Spleen (tissue), 11 donors: Measurements from ENCODE around the gene MLLT10. TPM values are rescaled to one million over a fixed set of nuclear protein-coding genes. Genes with fewer than 3 reads are reported as not detected.
"Not testable (repeated sequence)": the region's sequence is repeated elsewhere in the genome, so short reads cannot be mapped to it uniquely, and the experiment has no call there.

Experiments
- DNase-seq: peaks from one replicate; pipeline ENCODE4 v3.0.0-alpha.2; 2020
- H3K27ac ChIP-seq, 8 donors: fragments of 200-600 bp; sonication (generic) in 7 of 8; 1 replicate in 4 of 8; 2 replicates in 4 of 8; pipeline versions ENCODE4 v1.5.0 to v1.8.0; 2016 to 2021; ENCODE audit warnings: inconsistent platforms in 4 of 8, mild to moderate bottlenecking in 4 of 8, moderate library complexity in 1 of 8
- H3K27me3 ChIP-seq, 7 donors: fragments of 200-600 bp; sonication (generic) in 6 of 7; replicated peaks in 1 of 7; 1 replicate in 4 of 7; 2 replicates in 3 of 7; pipeline versions ENCODE4 v1.5.0 to v1.8.0; 2016 to 2021; ENCODE audit warnings: inconsistent platforms in 3 of 7, mild to moderate bottlenecking in 1 of 7
- H3K36me3 ChIP-seq, 6 donors: fragments of 200-600 bp; sonication (generic) in 5 of 6; 1 replicate in 4 of 6; 2 replicates in 2 of 6; pipeline versions ENCODE4 v1.5.0 to v1.8.0; 2016 to 2021; ENCODE audit warnings: inconsistent platforms in 2 of 6
- H3K4me1 ChIP-seq, 6 donors: fragments of 200-600 bp; sonication (generic) in 5 of 6; 1 replicate in 3 of 6; 2 replicates in 3 of 6; pipeline versions ENCODE4 v1.5.0 to v1.8.0; 2016 to 2021; ENCODE audit warnings: inconsistent platforms in 3 of 6
- H3K4me3 ChIP-seq, 8 donors: fragments of 200-600 bp; sonication (generic) in 7 of 8; 1 replicate in 4 of 8; 2 replicates in 4 of 8; pipeline versions ENCODE4 v1.5.0 to v1.8.0; 2016 to 2021; ENCODE audit warnings: inconsistent platforms in 4 of 8, mild to moderate bottlenecking in 4 of 8, moderate library complexity in 2 of 8
- H3K9me3 ChIP-seq, 8 donors: fragments of 200-600 bp; sonication (generic) in 7 of 8; 1 replicate in 4 of 8; 2 replicates in 4 of 8; pipeline versions ENCODE4 v1.5.0 to v1.8.0; 2016 to 2021; ENCODE audit warnings: inconsistent platforms in 4 of 8
- POLR2A ChIP-seq, 3 donors: fragments of 450-650 bp; IDR thresholded peaks; one replicate each; pipeline ENCODE4 v1.5.1; 2017; ENCODE audit warnings: antibody characterized with exemption in 3 of 3, mild to moderate bottlenecking in 1 of 3
- POLR2AphosphoS5 ChIP-seq, 3 donors: sonication (generic); formaldehyde crosslinking; IDR thresholded peaks; one replicate each; pipeline ENCODE4 v1.5.1; 2017; ENCODE audit warnings: antibody characterized with exemption in 3 of 3
- WGBS, 5 donors: extraction: QIAGEN DNeasy Blood & Tissue Kit in 3 of 5; methylation state at CpG; one replicate each; pipeline versions ENCODE4 v1.1.5 to v1.1.7; 2013 to 2018; 5-methylcytosine and 5-hydroxymethylcytosine counted together
- intact Hi-C: fragments of 100-400 bp; cut with DNase I; formaldehyde crosslinking; loops from one replicate; pipeline ENCODE4 v1.15.0; 2023; ENCODE audit warnings: low total_unique reads
- polyA plus RNA-seq, 3 donors: library from polyadenylated mRNA; stranded (reverse); fragments of 200-250 nt; gene quantifications; one replicate each; pipeline ENCODE4 v1.2.1, GENCODE V29; 2013
- total RNA-seq, 7 donors: library from RNA; depleted of rRNA in 3 of 7; stranded (reverse); fragments of >200 nt in 3 of 7; fragmentation: NEBNext Ultra II Directional in 4 of 7; extraction: Animal tissue kit (Norgen Biotek cat#: 25700) in 4 of 7; gene quantifications; one replicate each; pipeline versions ENCODE4 v1.1.0 to v1.2.1, GENCODE V29; 2016 to 2021
- TF ChIP-seq, protein P1 (sequence below), 11 experiments: fragments of 200-600 bp in 7 of 11; fragments of 450-650 bp in 4 of 11; sonication (generic) in 4 of 11; IDR thresholded peaks in 8 of 11; conservative IDR thresholded peaks in 3 of 11; 1 replicate in 7 of 11; 2 replicates in 4 of 11; pipeline versions ENCODE4 v1.4.0 to v1.8.0; 2016 to 2021; ENCODE audit warnings: antibody characterized with exemption in 11 of 11, inconsistent platforms in 4 of 11, mild to moderate bottlenecking in 1 of 11
- donor health status: healthy with polysubstance abuse.
- donor health status: DM: no; HTN: no; CAD: no; lungs with moderate emphysema.
- donor health status: DM: no; HTN: no; CAD: no.
- donor health status: Bipolar disorder and iron deficiency.
- donor health status: healthy.
- donor health status: DM: no; HTN: no; CAD: no.
- donor health status: DM: yes; HTN: yes; CAD: no.

The MLLT10 gene
- total and polyA plus RNA-seq, 10 donors = 9.5 to 58.1 (median 43.0) TPM

DNA sequence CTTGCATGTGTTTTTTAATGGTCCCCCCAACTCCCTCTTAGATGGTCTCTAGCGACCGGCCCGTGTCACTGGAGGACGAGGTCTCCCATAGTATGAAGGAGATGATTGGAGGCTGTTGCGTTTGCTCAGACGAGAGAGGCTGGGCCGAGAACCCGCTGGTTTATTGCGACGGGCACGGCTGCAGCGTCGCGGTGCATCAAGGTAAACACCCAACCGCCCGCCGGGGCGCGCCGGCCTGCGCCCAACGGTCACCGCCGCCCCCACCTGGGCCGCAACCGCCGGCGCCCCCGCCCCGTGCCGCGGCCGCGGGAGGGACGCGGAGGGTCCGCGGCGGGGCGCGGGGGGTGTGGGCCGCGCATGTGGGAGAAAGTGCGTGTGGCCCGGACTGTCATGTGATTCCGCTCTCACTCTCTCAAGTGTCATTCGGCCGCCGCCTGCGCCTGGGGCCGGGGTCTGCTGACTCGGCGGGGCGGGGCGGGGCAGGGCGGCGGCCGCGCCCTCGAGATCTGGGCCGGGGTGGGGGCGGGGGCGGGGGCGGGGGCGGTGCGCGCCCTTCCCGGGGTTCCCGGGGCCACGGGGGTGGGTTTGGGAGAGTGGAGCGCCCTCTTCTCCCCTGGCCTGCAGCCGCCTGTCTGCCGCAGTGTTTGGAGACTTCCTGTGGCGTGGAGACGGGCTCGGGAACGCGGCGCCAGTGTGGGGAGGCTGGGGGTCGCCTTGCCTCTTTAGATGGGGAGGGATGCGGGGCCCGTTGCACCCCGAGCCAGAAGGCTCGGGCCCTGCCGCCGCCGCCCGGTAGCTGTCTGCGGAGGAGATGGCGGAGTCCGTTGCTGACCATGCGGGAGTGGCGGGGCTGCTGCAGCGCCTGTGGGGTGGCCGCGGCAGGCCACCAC, 817 bp downstream of the MLLT10 start:
- Histone ChIP-seq H3K27ac (peak overlapping the region; percentile 93 to 97 (median 96)), H3K9me3 (no peaks in the 10 kb centered on the region), H3K4me3 (peak overlapping the region; percentile 64 to 90 (median 76)), H3K27me3 (no peaks in the 10 kb centered on the region), H3K4me1 (peaks cover 10 to 43% (median 26%) of the 10 kb centered on the region in 6 donors), H3K36me3 (peaks cover 0 to 36% (median 16%) of the 10 kb centered on the region in 6 donors)
- DNase-seq = peak; percentile 92
- 1 to 6% (median 3%) methylated on average over 35 to 96 of the region's 96 CpGs for WGBS, 5 donors
- TF ChIP-seq, protein P1, sequence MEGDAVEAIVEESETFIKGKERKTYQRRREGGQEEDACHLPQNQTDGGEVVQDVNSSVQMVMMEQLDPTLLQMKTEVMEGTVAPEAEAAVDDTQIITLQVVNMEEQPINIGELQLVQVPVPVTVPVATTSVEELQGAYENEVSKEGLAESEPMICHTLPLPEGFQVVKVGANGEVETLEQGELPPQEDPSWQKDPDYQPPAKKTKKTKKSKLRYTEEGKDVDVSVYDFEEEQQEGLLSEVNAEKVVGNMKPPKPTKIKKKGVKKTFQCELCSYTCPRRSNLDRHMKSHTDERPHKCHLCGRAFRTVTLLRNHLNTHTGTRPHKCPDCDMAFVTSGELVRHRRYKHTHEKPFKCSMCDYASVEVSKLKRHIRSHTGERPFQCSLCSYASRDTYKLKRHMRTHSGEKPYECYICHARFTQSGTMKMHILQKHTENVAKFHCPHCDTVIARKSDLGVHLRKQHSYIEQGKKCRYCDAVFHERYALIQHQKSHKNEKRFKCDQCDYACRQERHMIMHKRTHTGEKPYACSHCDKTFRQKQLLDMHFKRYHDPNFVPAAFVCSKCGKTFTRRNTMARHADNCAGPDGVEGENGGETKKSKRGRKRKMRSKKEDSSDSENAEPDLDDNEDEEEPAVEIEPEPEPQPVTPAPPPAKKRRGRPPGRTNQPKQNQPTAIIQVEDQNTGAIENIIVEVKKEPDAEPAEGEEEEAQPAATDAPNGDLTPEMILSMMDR (IDR thresholded peaks at IDR 0.05 in 8 of 11, conservative IDR thresholded peaks at IDR 0.05 in 3 of 11) = no peak
- TF ChIP-seq POLR2AphosphoS5 (IDR thresholded peaks at IDR 0.05) (peak in 2 of 3 donors; percentile 13 to 37), POLR2A (IDR thresholded peaks at IDR 0.05) (no peak)
- intact Hi-C loops = no loop called here

DNA sequence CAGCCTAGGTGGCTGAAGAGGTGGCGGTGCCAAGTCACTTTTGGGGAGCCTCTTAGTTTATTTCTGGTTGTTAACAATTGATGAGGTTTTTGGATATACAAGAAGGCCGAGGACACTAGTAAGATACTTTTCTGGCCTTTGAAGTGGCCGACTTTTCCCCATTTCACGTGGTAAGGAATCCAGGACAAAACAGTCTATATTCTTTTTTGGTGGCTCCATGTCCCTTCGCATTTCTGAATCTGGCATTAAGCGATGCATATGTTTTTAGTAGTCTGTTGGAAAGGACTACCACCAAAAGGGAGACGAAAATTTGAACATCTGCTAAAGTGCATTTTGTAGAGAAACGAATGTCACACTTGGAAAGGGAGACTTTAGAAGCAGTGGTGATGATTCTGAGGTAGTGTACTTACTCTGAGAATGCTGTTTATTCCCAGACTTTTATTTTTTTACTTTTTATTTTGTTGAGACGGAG, 1.5 kb downstream of the MLLT10 start:
- H3K9me3 ChIP-seq = no peaks in the 10 kb centered on the region
- TF ChIP-seq, protein P1 (IDR thresholded peaks at IDR 0.05 in 8 of 11, conservative IDR thresholded peaks at IDR 0.05 in 3 of 11) = no peak
- TF ChIP-seq POLR2AphosphoS5 (IDR thresholded peaks at IDR 0.05) (no peak), POLR2A (IDR thresholded peaks at IDR 0.05) (no peak)
- H3K36me3 ChIP-seq = peaks cover 0 to 42% (median 23%) of the 10 kb centered on the region in 6 donors
- intact Hi-C loops = no loop called here
- H3K4me1 ChIP-seq = peaks cover 10 to 43% (median 26%) of the 10 kb centered on the region in 6 donors
- no peaks in the 10 kb centered on the region for H3K27me3 ChIP-seq
- H3K27ac ChIP-seq = peak overlapping the region; percentile 54 to 97 (median 94)
- H3K4me3 ChIP-seq = peak overlapping the region; percentile 64 to 90 (median 76)
- DNase-seq = no peak
- WGBS, 5 donors = 37 to 53% (median 51%) methylated on average over 9 of the region's 9 CpGs

DNA sequence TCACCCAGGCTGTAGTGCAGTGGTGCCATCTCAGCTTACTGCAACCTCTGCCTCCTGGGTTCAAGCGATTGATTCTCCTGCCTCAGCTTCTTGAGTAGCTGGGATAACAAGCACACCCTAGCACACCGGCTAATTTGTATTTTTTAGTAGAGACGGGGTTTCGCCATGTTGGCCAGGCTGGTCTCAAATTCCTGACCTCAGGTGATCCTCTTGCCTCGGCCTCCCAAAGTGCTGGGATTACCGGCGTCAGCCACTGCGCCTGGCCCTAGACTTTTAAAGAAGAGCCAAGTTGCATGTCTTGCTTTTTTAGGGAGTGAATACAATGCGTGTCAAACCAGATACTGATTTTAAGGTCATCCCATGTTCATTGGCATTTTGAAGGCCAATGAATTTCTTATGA, 1.9 kb downstream of the MLLT10 start:
- H3K9me3 ChIP-seq, DNase-seq, H3K27me3 ChIP-seq, intact Hi-C loops: not testable (repeated sequence)
- H3K4me3 ChIP-seq = peak overlapping the region in 1 of 8 donors; percentile 80
- 92 to 96% (median 94%) methylated on average over 9 of the region's 9 CpGs for WGBS, 5 donors
- peaks cover 0 to 47% (median 27%) of the 10 kb centered on the region in 6 donors for H3K36me3 ChIP-seq
- H3K4me1 ChIP-seq = peaks cover 10 to 43% (median 26%) of the 10 kb centered on the region in 6 donors
- H3K27ac ChIP-seq = peak overlapping the region in 2 of 8 donors; percentile 93 to 95

GRCh38 chr10:21536874-21537273, 2.8 kb downstream of the MLLT10 start:
- WGBS, 5 donors = 92 to 100% (median 97%) methylated on average over 3 of the region's 3 CpGs
- H3K4me3 ChIP-seq = no peak overlapping the region
- intact Hi-C loops = no loop called here
- H3K9me3 ChIP-seq = no peaks in the 10 kb centered on the region
- H3K27ac ChIP-seq = no peak overlapping the region
- no peaks in the 10 kb centered on the region for H3K27me3 ChIP-seq
- TF ChIP-seq, protein P1 (IDR thresholded peaks at IDR 0.05 in 8 of 11, conservative IDR thresholded peaks at IDR 0.05 in 3 of 11) = no peak
- no peak for TF ChIP-seq POLR2AphosphoS5 (IDR thresholded peaks at IDR 0.05)
- TF ChIP-seq POLR2A (IDR thresholded peaks at IDR 0.05) = no peak
- peaks cover 10 to 41% (median 26%) of the 10 kb centered on the region in 6 donors for H3K4me1 ChIP-seq
- no peak for DNase-seq
- H3K36me3 ChIP-seq = peaks cover 0 to 56% (median 36%) of the 10 kb centered on the region in 6 donors

DNA sequence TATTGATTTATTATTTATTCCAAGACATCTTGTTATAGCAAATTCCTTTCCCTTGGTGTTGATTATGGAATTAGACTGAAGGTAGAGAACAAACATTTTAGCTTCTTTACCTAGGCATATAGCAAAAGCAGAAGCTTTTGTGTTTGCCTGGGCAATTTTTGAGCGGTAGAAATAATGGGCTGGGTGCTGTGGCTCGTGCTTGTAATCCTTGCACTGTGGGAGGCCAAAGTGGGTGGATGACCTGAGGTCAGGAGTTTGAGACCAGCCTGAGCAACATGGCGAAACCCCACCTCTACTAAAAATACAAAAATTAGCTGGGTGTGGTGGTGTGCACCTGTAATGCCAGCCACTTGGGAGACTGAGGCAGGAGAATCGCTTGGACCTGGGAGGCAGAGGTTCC, 6.7 kb downstream of the MLLT10 start:
- intact Hi-C loops, DNase-seq, H3K27me3 ChIP-seq, H3K9me3 ChIP-seq, H3K4me3 ChIP-seq, H3K27ac ChIP-seq: not testable (repeated sequence)
- Histone ChIP-seq H3K36me3 (peaks cover 2 to 94% (median 70%) of the 10 kb centered on the region in 6 donors), H3K4me1 (peaks cover 3 to 16% (median 6%) of the 10 kb centered on the region in 6 donors)
- 76 to 97% (median 94%) methylated on average over 4 of the region's 4 CpGs for WGBS, 5 donors
